Measurements from ENCODE around the gene C4B.

The C4B gene

GRCh38 chr6:32084780-32085179, 70.2 kb downstream of the C4B start:
- DNase-seq, result no peak

All from activated T-cell treated with anti-CD3 and anti-CD28 coated beads, Interleukin-2, amount 50 U/mL, for 48 hours (primary cell).